HepG2 (cell line): ENCODE data around the gene DNAAF8.

ENCODE experiments used
- CTCF ChIP-seq: sonication (generic); formaldehyde crosslinking; IDR thresholded peaks from 2 replicates; pipeline ENCODE4 v1.5.0; 2020; ENCODE audit warnings: mild to moderate bottlenecking, missing genetic modification reagents, moderate library complexity
- EP300 ChIP-seq, 3 experiments: sonication (generic) in 1 of 3; formaldehyde crosslinking in 1 of 3; IDR thresholded peaks; 2 replicates each; pipeline versions ENCODE4 v1.5.1 to v1.6.1; 2011 to 2020; ENCODE audit warnings: low read depth in 2 of 3, low read length in 2 of 3, borderline replicate concordance in 1 of 3, improper control_type of control experiment in 1 of 3, mild to moderate bottlenecking in 1 of 3, missing genetic modification reagents in 1 of 3, moderate library complexity in 1 of 3
- IRX3 ChIP-seq: sonication (generic); formaldehyde crosslinking; IDR thresholded peaks from 2 replicates; pipeline ENCODE4 v1.8.1; 2023; ENCODE audit warnings: mild to moderate bottlenecking, low read depth, missing genetic modification reagents, borderline replicate concordance
- RBAK ChIP-seq: sonication (generic); formaldehyde crosslinking; IDR thresholded peaks from 2 replicates; pipeline ENCODE4 v1.5.1; 2020; ENCODE audit warnings: mild to moderate bottlenecking, missing genetic modification reagents
- YY1 ChIP-seq: IDR thresholded peaks from 2 replicates; pipeline ENCODE4 v1.6.1; 2011; ENCODE audit warnings: low read length, low read depth, moderate library complexity, mild to moderate bottlenecking; ENCODE audit not compliant: insufficient read depth, insufficient replicate concordance
- ZFY ChIP-seq: sonication (generic); formaldehyde crosslinking; IDR thresholded peaks from 2 replicates; pipeline ENCODE4 v1.4.0; 2020; ENCODE audit warnings: missing genetic modification reagents
- ZKSCAN5 ChIP-seq: sonication (generic); formaldehyde crosslinking; IDR thresholded peaks from 2 replicates; pipeline ENCODE4 v1.5.1; 2020; ENCODE audit warnings: mild to moderate bottlenecking, missing genetic modification reagents
- ZNF138 ChIP-seq: sonication (generic); formaldehyde crosslinking; IDR thresholded peaks from 2 replicates; pipeline ENCODE4 v1.5.0; 2020; ENCODE audit warnings: mild to moderate bottlenecking, low read depth, missing genetic modification reagents
- TF ChIP-seq, protein P1 (sequence below): IDR thresholded peaks from 2 replicates; pipeline ENCODE4 v1.6.1; 2016; ENCODE audit warnings: low read depth, missing genetic modification reagents, missing compliant biosample characterization

DNA sequence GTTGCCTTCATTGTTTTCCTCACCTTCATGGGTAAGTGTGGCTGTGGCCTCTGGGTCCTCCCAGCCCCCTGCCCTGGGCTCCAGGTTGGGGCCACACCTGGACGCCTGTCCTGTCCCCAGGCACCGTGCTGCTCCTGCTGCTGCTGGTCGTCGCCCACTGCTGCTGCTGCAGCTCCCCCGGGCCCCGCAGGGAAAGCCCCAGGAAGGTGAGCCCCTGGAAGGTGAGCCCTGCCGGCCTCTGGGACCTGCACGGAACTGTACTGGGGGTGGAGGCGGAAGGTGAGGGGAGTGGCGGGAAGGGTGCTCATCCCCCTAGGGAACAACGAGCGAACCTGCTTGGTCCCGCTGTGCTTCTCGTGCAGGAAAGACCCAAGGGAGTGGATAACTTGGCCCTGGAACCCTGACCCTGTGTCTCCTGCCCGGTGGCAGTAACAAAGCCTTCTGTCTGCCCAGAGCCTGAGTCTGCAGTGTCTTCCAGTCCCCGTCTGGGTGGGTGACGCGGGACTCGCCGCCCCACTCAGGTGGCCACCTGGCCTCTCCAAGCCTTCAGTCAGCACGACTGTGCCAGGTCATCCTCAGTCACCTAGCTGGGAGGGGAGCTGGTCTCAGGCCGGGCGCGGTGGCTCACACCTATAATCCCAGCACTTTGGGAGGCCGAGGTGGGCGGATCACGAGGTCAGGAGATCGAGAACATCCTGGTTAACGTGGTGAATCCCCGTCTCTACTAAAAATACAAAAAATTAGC lies 61.7 kb downstream of the DNAAF8 start:
- TF ChIP-seq, protein P1, sequence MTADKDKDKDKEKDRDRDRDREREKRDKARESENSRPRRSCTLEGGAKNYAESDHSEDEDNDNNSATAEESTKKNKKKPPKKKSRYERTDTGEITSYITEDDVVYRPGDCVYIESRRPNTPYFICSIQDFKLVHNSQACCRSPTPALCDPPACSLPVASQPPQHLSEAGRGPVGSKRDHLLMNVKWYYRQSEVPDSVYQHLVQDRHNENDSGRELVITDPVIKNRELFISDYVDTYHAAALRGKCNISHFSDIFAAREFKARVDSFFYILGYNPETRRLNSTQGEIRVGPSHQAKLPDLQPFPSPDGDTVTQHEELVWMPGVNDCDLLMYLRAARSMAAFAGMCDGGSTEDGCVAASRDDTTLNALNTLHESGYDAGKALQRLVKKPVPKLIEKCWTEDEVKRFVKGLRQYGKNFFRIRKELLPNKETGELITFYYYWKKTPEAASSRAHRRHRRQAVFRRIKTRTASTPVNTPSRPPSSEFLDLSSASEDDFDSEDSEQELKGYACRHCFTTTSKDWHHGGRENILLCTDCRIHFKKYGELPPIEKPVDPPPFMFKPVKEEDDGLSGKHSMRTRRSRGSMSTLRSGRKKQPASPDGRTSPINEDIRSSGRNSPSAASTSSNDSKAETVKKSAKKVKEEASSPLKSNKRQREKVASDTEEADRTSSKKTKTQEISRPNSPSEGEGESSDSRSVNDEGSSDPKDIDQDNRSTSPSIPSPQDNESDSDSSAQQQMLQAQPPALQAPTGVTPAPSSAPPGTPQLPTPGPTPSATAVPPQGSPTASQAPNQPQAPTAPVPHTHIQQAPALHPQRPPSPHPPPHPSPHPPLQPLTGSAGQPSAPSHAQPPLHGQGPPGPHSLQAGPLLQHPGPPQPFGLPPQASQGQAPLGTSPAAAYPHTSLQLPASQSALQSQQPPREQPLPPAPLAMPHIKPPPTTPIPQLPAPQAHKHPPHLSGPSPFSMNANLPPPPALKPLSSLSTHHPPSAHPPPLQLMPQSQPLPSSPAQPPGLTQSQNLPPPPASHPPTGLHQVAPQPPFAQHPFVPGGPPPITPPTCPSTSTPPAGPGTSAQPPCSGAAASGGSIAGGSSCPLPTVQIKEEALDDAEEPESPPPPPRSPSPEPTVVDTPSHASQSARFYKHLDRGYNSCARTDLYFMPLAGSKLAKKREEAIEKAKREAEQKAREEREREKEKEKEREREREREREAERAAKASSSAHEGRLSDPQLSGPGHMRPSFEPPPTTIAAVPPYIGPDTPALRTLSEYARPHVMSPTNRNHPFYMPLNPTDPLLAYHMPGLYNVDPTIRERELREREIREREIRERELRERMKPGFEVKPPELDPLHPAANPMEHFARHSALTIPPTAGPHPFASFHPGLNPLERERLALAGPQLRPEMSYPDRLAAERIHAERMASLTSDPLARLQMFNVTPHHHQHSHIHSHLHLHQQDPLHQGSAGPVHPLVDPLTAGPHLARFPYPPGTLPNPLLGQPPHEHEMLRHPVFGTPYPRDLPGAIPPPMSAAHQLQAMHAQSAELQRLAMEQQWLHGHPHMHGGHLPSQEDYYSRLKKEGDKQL (CRISPR knock-in tag), result no peak
- TF ChIP-seq IRX3 (CRISPR knock-in tag) (no peak), CTCF (CRISPR knock-in tag) (no peak), RBAK (no peak), ZFY (CRISPR knock-in tag) (no peak), YY1 (no peak), ZNF138 (CRISPR knock-in tag) (no peak), EP300 (IDR thresholded peaks at IDR 0.05; ENCODE audit: low read depth in 2 of 2, low read length in 2 of 2) (no peak), EP300 (CRISPR knock-in tag; IDR thresholded peaks at IDR 0.05; ENCODE audit: borderline replicate concordance) (no peak), ZKSCAN5 (CRISPR knock-in tag) (no peak)
